SK-N-MC (cell line): ENCODE results near the gene ULK2.
"Not testable (repeated sequence)": the region's sequence is repeated elsewhere in the genome, so short reads cannot be mapped to it uniquely, and the experiment has no call there.

Experiments used
- EZH2 ChIP-seq: fragments of 200-600 bp; sonication (generic); IDR thresholded peaks from one replicate; pipeline ENCODE4 v1.6.1; 2017; ENCODE audit warnings: antibody characterized with exemption
- FOXP2 ChIP-seq: optimal IDR thresholded peaks from 2 replicates; pipeline ENCODE3; 2011; ENCODE audit warnings: mild to moderate bottlenecking, moderate library complexity; ENCODE audit not compliant: insufficient read depth; ENCODE audit errors: extremely low read length, control extremely low read depth
- POLR2AphosphoS5 ChIP-seq: IDR thresholded peaks from 2 replicates; pipeline ENCODE4 v1.6.1; 2012; ENCODE audit warnings: mild to moderate bottlenecking, low read depth, low read length, borderline replicate concordance

GRCh38 chr17:19763991-19764390 is 103.7 kb downstream of the ULK2 start:
- TF ChIP-seq EZH2, POLR2AphosphoS5, FOXP2: not testable (repeated sequence)
